HuH-7.5 (cell line): ENCODE measurements around the gene STRBP.

Source experiments
- DNase-seq: peaks from one replicate; pipeline ENCODE4 v3.0.0; 2011; ENCODE audit warnings: low spot score

STRBP gene

GRCh38 chr9:123097430-123098095 lies 170.8 kb downstream of the STRBP start:
- no peak for DNase-seq

DNA sequence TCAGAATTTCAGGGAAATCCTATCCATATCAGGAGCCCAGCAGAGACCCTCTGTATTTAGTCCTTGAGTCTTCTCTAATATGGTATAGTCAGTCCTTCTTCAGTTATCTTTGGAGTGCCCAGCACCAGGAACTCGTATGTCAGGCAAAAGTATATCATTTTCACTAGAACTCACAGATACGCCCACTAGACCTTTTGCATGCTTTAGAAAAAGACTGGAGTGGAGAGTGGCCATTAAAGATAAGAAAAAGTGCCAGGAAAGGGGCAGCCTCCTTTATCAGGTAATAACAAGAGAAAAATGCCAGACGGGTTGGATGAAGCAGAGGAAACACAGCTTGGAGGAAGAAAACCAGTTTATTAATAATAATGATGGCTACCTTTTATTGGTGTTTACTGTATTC lies 171.4 kb downstream of the STRBP start:
- DNase-seq = no peak

DNA sequence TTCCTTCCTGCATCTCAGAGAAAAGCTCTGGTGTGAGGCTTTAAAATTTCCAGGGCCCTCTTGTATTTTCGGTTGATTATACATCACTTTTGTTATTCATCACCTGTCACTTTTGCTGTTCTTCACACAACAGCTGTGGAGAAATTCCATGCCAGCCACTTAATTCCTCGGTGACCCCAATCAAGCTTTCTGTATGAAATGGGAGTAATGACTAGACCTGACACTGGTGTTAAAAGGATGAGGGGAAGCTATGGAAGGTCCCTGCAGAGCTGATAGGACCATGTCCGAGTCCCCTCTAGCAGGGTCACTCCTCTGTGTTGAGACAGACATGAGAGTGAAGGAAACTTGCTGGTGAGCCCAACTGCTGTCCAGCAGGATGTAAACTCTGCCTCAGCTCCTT lies 175.2 kb downstream of the STRBP start:
- DNase-seq = no peak

GRCh38 chr9:123091459-123091858 lies 176.9 kb downstream of the STRBP start:
- DNase-seq = no peak

- no peak for DNase-seq
These were observed 177.4 kb downstream of the STRBP start for GRCh38 chr9:123090956-123091355.

DNA sequence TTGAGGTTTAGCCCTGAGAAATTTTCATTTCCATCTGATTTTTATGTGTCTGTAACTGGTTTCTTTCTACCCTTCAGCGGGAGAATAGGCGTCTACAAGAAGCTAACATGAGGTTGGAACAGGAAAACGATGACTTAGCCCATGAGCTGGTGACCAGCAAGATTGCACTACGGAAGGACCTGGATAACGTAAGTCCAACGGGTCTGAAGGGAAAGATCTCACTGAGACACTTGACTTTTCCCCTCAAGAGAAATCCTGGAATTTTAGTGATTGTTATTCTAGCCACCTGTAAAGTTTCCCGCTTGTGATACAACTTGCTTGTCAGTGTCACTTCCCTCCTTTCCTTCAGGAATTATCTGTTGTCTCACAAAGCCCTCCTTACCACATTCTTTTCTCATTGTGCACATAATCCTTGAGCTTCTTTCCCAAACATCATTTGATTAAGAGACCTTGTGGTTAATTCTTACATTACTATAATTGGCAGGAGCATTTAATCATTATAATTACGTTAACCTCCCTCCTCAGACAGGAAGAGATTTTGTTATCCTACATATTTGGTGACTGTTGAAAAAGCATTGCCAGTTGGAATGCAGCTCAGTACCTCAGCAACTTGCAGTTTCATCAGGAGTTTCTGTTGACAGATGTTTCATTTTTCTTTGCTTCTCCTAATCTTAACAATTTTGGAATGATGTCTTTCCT lies 178.0 kb downstream of the STRBP start:
- DNase-seq = no peak

GRCh38 chr9:123089790-123090189 lies 178.6 kb downstream of the STRBP start:
- DNase-seq = no peak

DNA sequence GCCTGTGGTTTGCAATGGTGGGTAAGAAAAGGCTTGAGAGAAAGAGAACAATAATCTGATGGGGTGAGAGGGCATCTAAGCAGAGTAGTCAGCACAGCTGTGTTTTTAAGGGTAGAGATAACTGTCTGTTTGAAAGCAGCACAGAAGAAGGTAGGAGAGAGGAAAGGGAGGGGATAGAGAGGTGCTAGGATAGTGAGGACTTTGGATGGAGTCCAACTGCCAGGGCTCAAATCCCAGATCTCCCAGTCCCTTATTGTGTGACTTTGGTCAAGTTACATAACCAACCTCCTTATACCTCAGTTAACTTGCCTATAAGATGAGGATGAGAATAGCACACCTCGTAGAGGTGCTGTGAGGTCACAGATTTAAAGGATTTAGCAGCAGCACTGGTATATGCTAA lies 179.3 kb downstream of the STRBP start:
- DNase-seq = no peak

DNA sequence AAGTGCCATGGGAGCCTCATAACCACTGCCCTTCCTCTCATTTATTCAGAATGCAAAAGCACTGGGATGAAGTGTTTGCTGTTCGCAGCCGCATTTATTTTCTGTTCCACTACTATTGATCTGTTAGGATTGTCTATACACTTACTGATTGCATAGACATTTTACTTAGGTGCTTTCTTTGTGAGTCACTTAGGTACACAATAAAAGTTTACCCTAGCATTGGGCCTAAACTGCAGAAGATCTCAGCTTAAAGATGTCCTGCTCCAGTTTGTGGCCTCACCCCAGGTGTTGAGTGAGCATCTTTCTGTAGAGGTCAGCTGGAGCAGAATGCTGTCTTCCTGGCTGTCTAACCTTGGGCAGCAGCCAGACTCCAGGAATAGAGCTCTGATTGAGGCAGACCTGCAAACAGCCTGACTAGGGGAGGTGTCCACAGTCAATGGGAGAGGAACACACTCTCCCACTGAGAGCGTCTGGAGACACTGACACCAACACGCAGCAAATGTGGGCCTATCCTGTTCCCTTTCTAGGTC lies 181.0 kb downstream of the STRBP start:
- DNase-seq = no peak

DNA sequence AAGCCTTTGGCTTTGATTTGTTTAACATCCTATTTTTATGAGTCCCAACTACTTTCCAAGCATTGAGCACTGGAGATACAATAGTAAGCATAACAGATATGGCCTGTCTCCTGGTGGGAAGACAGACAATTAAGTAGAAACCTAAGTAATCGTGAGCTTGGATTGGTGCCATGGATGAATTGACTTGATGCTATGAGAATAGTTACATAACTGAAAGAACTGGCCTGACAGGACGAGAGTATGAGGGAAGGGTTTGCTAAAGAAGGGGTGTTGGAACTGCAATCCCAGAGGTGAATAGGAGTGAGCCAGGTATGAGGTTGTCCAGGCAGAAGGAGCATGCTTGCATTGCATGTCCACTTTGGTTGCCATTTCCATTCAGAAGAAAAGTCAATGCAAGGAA lies 182.5 kb downstream of the STRBP start:
- no peak for DNase-seq

DNA sequence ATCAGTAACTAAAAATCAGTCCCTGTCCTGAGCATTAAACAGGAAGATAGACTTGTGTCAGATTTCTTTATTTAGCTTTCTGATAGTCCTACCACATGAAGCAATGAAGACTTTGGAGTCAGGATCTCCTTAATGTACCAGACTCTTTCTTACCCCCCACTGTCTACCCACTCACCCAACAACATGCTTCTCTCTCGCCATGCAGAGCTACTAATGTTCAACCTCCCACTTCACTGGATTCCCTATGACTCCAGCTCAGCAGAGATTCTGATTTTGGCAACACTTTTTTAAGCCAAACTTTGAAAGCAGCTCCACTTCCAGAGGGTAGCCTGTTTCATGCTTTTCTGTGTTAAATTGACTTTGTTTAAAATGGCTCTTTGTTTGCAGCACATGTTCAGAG lies 184.1 kb downstream of the STRBP start:
- DNase-seq = no peak

GRCh38 chr9:123083680-123084079 lies 184.7 kb downstream of the STRBP start:
- no peak for DNase-seq

DNA sequence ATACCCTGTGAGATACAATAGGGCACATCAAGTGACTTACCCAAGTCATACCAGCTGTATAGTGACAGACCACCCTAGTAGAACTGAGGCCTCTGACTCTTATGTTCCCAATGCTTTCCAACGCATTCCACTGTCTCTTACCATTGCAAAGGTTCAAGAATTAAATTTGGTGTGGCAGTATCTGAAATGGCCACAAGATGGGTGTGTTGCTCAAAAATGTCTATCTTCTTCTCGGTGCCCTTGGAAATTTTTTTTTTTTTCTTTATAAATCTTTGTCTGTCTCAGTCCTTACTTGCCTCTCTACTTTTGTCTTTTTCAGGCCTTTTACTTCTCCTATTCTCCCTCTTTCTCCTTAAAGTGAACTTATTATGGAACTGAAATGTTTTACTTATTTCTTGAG lies 186.6 kb downstream of the STRBP start:
- DNase-seq = no peak

- DNase-seq = no peak
These were observed 187.9 kb downstream of the STRBP start for GRCh38 chr9:123080444-123080843.

DNA sequence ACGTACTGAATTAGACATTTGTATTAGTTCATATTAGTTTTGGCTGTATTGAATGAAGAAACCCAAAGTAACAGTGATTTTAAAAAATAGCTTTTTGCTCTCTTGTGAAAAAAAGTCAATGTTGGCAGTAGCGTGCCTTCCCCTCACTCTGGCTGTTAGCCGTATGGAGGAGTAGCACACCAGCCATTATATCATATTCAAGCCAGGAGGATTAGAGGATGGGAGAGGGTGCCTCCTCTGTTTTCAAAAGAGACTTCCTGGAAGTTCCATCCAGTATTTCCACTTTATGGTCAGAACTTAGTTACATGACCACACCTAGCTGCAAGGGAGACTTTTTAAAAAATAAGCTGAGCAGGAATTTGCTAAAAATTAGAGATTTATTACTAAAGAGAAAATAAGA lies 193.8 kb downstream of the STRBP start:
- DNase-seq = no peak

DNA sequence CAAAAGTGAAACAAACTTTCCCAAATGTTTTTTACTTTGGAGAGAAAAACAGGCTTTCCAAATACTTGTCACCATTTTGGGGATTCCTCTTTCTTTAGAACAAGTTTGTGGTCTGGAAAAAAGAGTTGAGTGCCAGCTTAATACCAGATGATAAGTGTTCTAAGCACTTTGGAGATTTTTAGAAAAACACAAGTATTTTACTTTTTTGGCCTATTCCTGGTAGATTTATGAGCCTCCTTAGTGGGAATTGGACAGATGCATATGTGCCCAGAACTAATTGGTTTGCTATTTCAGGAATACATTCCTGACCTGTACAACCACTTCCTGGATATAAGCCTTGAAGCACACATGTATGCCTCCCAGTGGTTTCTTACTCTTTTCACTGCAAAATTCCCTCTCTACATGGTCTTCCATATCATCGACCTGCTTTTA lies 194.4 kb downstream of the STRBP start:
- no peak for DNase-seq

DNA sequence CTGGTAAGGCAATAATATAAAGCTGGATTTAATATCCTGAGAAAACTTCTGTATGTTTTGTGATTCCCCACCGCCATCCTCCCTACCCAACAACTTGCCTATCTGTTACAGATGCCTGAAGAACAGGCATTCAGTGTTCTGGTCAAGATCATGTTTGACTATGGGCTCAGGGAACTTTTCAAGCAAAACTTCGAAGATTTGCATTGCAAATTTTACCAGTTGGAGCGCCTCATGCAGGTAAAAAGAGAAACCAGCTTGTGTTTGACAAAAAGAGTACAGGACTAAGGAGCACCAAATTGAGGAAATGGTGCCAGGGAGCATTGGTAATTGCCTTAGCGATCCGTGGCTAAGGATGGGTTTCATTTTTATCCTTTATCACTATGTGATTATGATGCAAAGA lies 194.9 kb downstream of the STRBP start:
- no peak for DNase-seq

DNA sequence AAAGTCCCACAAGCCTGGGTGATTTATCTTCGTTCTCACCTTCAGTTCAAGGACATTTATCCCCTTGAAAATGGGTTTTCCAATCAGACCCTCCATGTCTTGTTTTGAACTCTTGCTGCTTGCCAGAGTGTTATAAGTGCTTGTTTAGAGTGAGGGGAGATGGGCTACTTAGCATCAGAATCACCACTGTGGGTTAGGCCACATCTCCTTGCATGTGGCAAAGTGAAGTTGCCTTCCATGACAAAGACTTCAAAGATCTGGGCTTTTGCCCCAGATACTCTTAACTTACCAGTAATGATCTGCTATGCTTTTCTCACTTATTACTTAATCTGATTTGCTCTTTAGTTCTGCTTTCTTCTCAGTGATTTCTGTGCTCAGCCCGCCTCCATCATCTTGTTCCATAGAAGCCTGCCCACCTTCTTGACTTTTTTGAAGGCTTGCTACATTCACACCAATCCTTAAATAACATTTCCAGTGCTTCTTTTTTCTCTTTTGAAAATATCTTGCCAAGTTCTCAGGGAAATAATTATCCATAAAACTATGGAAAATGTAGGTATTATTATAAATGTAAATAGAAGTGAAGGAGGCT lies 195.9 kb downstream of the STRBP start:
- no peak for DNase-seq
